Mesothelial cell of epicardium (in vitro differentiated cells): Measurements from ENCODE around the gene UBE3C. TPM values are rescaled to one million over a fixed set of nuclear protein-coding genes. Genes with fewer than 3 reads are reported as not detected.
"Not testable (repeated sequence)": the region's sequence is repeated elsewhere in the genome, so short reads cannot be mapped to it uniquely, and the experiment has no call there.

Experiments used
- DNase-seq, 2 experiments: peaks; one replicate each; pipeline ENCODE4 v3.0.0; 2021; ENCODE audit warnings: low spot score in 2 of 2; ENCODE audit not compliant: unreplicated experiment in 2 of 2
- H3K27ac Mint-ChIP-seq: 2 replicates; pipeline ENCODE4 v1.8.0; 2021; ENCODE audit warnings: mixed read lengths
- H3K27me3 Mint-ChIP-seq: 2 replicates; pipeline ENCODE4 v1.8.0; 2021; ENCODE audit warnings: low read depth, mixed read lengths
- H3K36me3 Mint-ChIP-seq: 2 replicates; pipeline ENCODE4 v1.8.0; 2021; ENCODE audit warnings: mixed read lengths
- H3K4me1 Mint-ChIP-seq: 2 replicates; pipeline ENCODE4 v1.8.0; 2021; ENCODE audit warnings: mixed read lengths
- H3K4me3 Mint-ChIP-seq: 2 replicates; pipeline ENCODE4 v1.8.0; 2021; ENCODE audit warnings: mild to moderate bottlenecking, moderate library complexity, mixed read lengths
- H3K9me3 Mint-ChIP-seq: 2 replicates; pipeline ENCODE4 v1.8.0; 2021; ENCODE audit warnings: mixed read lengths
- CTCF ChIP-seq: fragments of 200-600 bp; sonication (generic); IDR thresholded peaks from one replicate; pipeline ENCODE4 v1.5.0; 2021; ENCODE audit warnings: antibody characterized with exemption; ENCODE audit not compliant: unreplicated experiment
- total RNA-seq: library from RNA; stranded (reverse); gene quantifications from 3 replicates; pipeline ENCODE4 v1.2.1, GENCODE V29; 2021

Gene UBE3C
- total RNA-seq, 1 donor from 2014 or later = 58.8 TPM

- peaks cover 31% of the 10 kb centered on the region for H3K36me3 Mint-ChIP-seq
- no peak overlapping the region for H3K27ac Mint-ChIP-seq
- no peaks in the 10 kb centered on the region for H3K9me3 Mint-ChIP-seq
These were observed 112.0 kb downstream of the UBE3C start for GRCh38 chr7:157250605-157251228.

GRCh38 chr7:157251817-157252216, 113.1 kb downstream of the UBE3C start:
- not testable (repeated sequence) for DNase-seq, H3K27me3 Mint-ChIP-seq, H3K27ac Mint-ChIP-seq, H3K4me1 Mint-ChIP-seq, H3K9me3 Mint-ChIP-seq, H3K4me3 Mint-ChIP-seq
- H3K36me3 Mint-ChIP-seq = peaks cover 36% of the 10 kb centered on the region

More at GRCh38 chr7:157250605-157251228, 112.0 kb downstream of the UBE3C start:
- DNase-seq = no peak
- Mint-ChIP-seq H3K4me3 (no peak overlapping the region), H3K4me1 (no peaks in the 10 kb centered on the region), H3K27me3 (no peaks in the 10 kb centered on the region)
- peak; percentile 74 for TF ChIP-seq CTCF

GRCh38 chr7:157253850-157254249, 115.1 kb downstream of the UBE3C start:
- H3K4me1 Mint-ChIP-seq = no peaks in the 10 kb centered on the region
- DNase-seq = no peak
- no peak overlapping the region for H3K4me3 Mint-ChIP-seq
- no peaks in the 10 kb centered on the region for H3K27me3 Mint-ChIP-seq
- TF ChIP-seq CTCF = no peak
- H3K27ac Mint-ChIP-seq = no peak overlapping the region
- peaks cover 39% of the 10 kb centered on the region for H3K36me3 Mint-ChIP-seq
- H3K9me3 Mint-ChIP-seq = no peaks in the 10 kb centered on the region

GRCh38 chr7:157254781-157255180, 116.1 kb downstream of the UBE3C start:
- H3K4me3 Mint-ChIP-seq = not testable (repeated sequence)
- peaks cover 38% of the 10 kb centered on the region for H3K36me3 Mint-ChIP-seq

GRCh38 chr7:157255201-157255606, 116.5 kb downstream of the UBE3C start:
- DNase-seq = no peak
- Mint-ChIP-seq H3K27ac (no peak overlapping the region), H3K36me3 (peaks cover 37% of the 10 kb centered on the region), H3K4me1 (no peaks in the 10 kb centered on the region), H3K9me3 (no peaks in the 10 kb centered on the region), H3K27me3 (no peaks in the 10 kb centered on the region), H3K4me3 (no peak overlapping the region)
- TF ChIP-seq CTCF = no peak

More at GRCh38 chr7:157254781-157255180, 116.1 kb downstream of the UBE3C start:
- not testable (repeated sequence) for H3K9me3 Mint-ChIP-seq, DNase-seq, H3K27ac Mint-ChIP-seq, H3K27me3 Mint-ChIP-seq, H3K4me1 Mint-ChIP-seq

GRCh38 chr7:157263156-157263555, 124.4 kb downstream of the UBE3C start:
- Mint-ChIP-seq H3K4me1 (no peaks in the 10 kb centered on the region), H3K9me3 (no peaks in the 10 kb centered on the region), H3K4me3 (no peak overlapping the region), H3K36me3 (peaks cover 39% of the 10 kb centered on the region), H3K27me3 (no peaks in the 10 kb centered on the region), H3K27ac (no peak overlapping the region)
- TF ChIP-seq CTCF = no peak
- DNase-seq = no peak

GRCh38 chr7:157265051-157265450, 126.3 kb downstream of the UBE3C start:
- H3K4me3 Mint-ChIP-seq = no peak overlapping the region
- no peak for DNase-seq
- H3K36me3 Mint-ChIP-seq = peaks cover 33% of the 10 kb centered on the region
- no peaks in the 10 kb centered on the region for H3K27me3 Mint-ChIP-seq
- no peaks in the 10 kb centered on the region for H3K9me3 Mint-ChIP-seq
- no peak overlapping the region for H3K27ac Mint-ChIP-seq
- no peak for TF ChIP-seq CTCF
- no peaks in the 10 kb centered on the region for H3K4me1 Mint-ChIP-seq
